Duodenal mucosa (tissue), 2 donors: ENCODE results near the gene CNPY4.
"Not testable (repeated sequence)": the region's sequence is repeated elsewhere in the genome, so short reads cannot be mapped to it uniquely, and the experiment has no call there.

Experiments
- H3K27ac ChIP-seq: one replicate; pipeline ENCODE4 v1.7.0; 2013; ENCODE audit warnings: low read depth, low read length
- H3K27me3 ChIP-seq, 2 donors: one replicate each; pipeline ENCODE4 v1.7.0; 2013; ENCODE audit warnings: low read length in 2 of 2, control low read depth in 1 of 2; ENCODE audit not compliant: insufficient read depth in 2 of 2, control insufficient read depth in 1 of 2
- H3K36me3 ChIP-seq, 2 donors: one replicate each; pipeline ENCODE4 v1.7.0; 2013; ENCODE audit warnings: low read length in 2 of 2, control low read depth in 1 of 2; ENCODE audit not compliant: insufficient read depth in 2 of 2, control insufficient read depth in 1 of 2
- H3K4me1 ChIP-seq, 2 donors: one replicate each; pipeline ENCODE4 v1.7.0; 2013; ENCODE audit warnings: low read length in 2 of 2, control low read depth in 1 of 2; ENCODE audit not compliant: insufficient read depth in 2 of 2, control insufficient read depth in 1 of 2
- H3K4me3 ChIP-seq, 2 donors: one replicate each; pipeline ENCODE4 v1.7.0; 2013; ENCODE audit warnings: low read length in 2 of 2, low read depth in 1 of 2
- H3K9ac ChIP-seq, 2 donors: one replicate each; pipeline ENCODE4 v1.7.0; 2013; ENCODE audit warnings: low read length in 2 of 2, low read depth in 1 of 2
- H3K9me3 ChIP-seq, 2 donors: one replicate each; pipeline ENCODE4 v1.7.0; 2013; ENCODE audit warnings: low read length in 2 of 2, control low read depth in 1 of 2; ENCODE audit not compliant: control insufficient read depth in 1 of 2

The CNPY4 gene

DNA sequence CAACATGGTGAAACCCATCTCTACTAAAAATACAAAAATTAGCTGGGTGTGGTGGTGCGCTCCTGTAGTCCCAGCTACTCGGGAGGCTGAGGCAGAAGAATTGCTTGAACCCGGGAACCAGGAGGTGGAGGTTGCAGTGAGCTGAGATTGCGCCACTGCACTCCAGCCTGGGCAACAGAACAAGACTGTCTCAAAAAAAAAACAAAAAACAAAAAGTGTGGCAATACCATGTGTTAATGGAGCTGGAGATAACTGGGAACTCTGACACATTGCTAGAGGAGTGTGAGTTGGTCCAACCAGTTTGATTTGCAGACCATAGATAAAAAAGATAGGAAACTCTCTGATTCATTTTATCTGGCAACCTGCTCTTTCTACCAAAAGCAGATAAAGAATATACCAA, 26.9 kb downstream of the CNPY4 start:
- H3K27ac ChIP-seq, H3K36me3 ChIP-seq, H3K4me3 ChIP-seq, H3K9me3 ChIP-seq, H3K27me3 ChIP-seq, H3K9ac ChIP-seq: not testable (repeated sequence)
- peaks cover 11 to 19% of the 10 kb centered on the region in 2 donors for H3K4me1 ChIP-seq

DNA sequence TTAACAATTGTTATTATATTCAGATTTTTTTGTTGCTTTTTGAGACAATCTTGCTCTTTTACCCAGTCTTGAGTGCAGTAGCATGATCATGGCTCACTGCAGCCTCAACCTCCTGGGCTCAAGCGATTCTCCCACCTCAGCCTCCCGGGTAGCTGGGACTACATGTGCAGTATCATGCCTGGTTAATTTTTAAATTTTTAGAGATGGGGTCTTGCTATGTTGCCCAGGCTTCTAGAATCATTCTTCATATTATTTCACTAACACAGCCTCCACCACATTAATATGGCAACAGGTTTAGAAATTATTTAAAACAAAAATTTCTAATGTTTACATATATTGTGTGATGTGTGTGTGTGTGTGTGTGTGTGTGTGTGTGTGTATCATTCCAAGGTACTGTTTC, 27.8 kb downstream of the CNPY4 start:
- Histone ChIP-seq H3K9me3 (no peaks in the 10 kb centered on the region), H3K27me3 (no peaks in the 10 kb centered on the region), H3K36me3 (no peaks in the 10 kb centered on the region), H3K4me3 (no peak overlapping the region), H3K9ac (no peak overlapping the region), H3K4me1 (peaks cover 7 to 13% of the 10 kb centered on the region in 2 donors), H3K27ac (no peak overlapping the region)

DNA sequence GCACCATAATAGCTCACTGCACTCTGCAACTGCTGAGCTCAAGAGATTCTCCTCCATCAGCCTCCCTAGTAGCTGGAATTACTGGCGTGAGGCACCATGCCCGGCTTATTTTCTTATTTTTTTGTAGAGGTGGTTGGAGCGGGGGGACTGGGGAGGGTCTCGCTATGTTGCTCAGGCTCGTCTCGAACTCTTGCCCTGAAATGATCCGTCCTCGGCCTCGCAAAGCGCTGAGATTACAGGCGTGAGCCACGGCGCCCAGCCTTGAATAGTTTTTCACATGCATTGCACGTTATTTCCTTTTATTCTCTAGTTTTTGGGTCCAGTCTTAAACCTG, 28.8 kb downstream of the CNPY4 start:
- Histone ChIP-seq H3K4me1 (peaks cover 9 to 16% of the 10 kb centered on the region in 2 donors), H3K27me3 (no peaks in the 10 kb centered on the region), H3K4me3 (peak overlapping the region; percentile 78 to 96), H3K9me3 (no peaks in the 10 kb centered on the region), H3K9ac (peak overlapping the region; percentile 82 to 95), H3K27ac (peak overlapping the region; percentile 55), H3K36me3 (no peaks in the 10 kb centered on the region)

DNA sequence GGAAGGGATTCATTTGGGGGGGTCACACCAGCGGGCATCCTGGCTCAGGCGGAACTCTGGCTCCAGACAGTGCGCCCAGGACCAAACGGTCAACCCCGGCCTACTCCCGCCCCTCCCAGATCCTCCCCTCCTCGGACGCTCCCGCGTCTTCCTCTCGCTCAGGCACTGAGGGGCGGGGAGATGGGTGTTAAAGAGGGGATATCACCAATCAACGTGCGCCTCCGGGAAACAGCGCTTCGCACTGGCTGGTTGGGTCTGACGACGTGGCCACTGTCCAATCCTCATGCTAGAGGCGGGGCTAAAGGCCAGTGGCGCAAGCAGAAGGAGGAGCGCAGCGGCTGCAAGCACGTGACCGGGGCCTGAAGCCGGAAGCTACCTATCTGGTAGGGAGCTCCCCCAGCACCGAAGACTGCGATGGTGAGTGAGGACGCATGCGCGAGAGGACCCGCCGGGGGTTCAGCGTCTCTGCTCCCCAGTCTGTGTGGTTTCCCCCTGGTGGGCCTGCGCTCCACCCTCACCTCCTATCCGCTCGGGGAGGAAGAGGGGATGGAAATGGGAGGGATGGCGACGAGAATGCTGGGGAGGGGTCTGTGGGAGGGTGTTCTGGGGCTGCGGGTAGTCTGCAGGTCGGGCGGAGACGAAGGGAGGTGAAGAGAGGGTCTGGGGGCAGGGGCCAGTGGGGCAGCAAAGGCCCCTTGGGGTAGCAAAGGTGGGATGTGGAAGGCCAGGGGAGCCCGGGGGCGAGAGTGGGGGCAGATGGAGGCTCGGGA, 29.3 kb downstream of the CNPY4 start, which contains the start of gene LAMTOR4:
LAMTOR4 (plus strand) TSS at position 360 of the 770 bp plus-strand sequence; CDS start at position 415, 55 bp downstream.
- Histone ChIP-seq H3K27ac (peak within 1 kb of the TSS; percentile 75), H3K4me1 (peaks cover 15 to 21% of the 10 kb centered on the region in 2 donors), H3K4me3 (peak within 1 kb of the TSS; percentile 92 to 96), H3K36me3 (no peaks in the 10 kb centered on the region), H3K9ac (peak within 1 kb of the TSS; percentile 95 to 96), H3K9me3 (no peaks in the 10 kb centered on the region), H3K27me3 (no peaks in the 10 kb centered on the region)

DNA sequence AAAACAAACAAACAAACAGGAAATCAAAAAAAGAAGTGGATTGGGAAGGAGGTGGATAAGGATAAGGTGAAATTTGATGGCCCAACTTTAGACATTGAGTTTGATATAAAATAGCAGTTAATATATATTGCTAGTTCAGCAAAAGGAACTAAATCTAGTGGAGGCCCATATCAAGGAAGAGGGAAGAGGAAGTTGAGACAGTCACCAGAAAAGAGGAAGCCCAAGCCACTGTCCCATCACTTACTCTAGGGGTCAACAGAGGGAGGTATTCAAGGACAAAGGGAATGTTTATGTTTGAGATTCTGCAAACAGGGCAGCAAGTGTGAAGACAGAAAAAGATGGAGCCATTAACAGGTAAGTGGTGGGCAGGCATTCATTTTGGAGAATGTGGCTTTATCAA, 33.0 kb downstream of the CNPY4 start:
- Histone ChIP-seq H3K4me1 (peaks cover 46 to 55% of the 10 kb centered on the region in 2 donors), H3K9ac (no peak overlapping the region), H3K27ac (no peak overlapping the region), H3K4me3 (no peak overlapping the region), H3K27me3 (no peaks in the 10 kb centered on the region), H3K36me3 (peaks cover 5 to 22% of the 10 kb centered on the region in 2 donors), H3K9me3 (no peaks in the 10 kb centered on the region)

DNA sequence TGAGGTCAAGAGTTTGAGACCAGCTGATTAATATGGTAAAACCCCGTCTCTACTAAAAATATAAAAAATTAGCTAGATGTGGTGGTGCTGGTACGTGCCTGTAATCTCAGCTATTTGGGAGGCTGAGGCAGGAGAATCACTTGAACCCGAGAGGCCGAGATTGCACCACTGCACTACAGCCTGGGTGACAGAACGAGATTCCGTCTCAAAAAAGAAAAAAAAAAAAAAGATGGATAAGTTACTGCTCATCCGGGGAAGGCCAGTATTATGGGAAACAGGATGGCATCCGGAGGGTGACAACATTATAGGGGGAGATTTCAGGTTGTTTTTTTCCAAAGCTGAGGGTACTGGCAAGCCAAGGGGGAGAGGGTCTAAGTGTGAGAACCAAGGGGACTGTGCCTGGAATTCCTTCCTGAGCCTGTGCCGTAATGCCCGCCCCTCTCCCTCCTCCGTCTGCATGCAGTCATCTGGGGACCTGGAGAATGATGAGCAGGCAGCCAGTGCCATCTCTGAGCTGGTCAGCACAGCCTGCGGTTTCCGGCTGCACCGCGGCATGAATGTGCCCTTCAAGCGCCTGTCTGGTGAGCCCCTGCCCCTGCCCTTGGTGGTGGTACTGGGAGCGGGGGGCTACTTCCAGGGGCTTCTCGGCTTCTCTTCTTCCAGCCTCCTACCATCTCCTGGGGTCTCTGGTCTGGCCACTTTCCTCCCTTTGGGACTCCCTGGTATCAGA, 33.7 kb downstream of the CNPY4 start:
- H3K27ac ChIP-seq, result no peak overlapping the region

DNA sequence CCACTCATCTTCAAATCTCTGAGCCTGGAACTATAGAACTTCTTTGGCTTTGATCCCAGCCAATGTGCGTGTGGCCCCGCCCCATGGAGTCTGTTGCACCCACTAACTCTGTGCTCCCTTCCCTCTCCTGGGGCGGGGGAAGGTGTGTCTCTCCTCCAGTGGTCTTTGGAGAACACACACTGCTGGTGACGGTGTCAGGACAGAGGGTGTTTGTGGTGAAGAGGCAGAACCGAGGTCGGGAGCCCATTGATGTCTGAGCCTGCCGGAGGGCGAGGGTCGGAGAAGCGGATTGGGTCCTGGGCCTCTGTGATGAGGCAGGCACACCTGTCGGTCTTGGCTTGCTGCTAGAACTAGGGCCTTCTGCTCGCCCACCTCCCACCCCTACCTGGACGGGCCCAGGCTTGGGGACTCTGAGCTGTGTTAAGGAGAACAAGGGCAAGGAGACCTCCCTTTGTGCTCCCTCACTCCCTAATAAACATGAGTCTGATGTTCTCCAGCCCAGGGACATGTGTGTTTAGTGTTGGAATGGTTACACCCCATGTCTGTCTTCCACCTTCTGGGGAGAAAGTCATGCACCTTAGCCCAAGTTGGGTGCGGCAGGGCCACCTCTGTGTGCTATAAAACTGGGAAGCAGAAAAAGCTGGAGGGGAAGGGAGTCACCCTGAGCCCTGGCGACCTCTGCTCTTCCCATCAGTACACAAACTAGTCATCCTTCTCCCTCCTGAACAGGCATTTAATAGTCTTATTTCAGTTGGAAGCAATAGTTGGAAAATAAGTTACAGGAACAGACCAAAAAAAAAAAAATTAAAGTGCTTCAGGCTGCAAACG, 34.5 kb downstream of the CNPY4 start:
- H3K9ac ChIP-seq, result peak overlapping the region in 1 of 2 donors; percentile 32

More for the DNA sequence above, 33.7 kb downstream of the CNPY4 start:
- H3K4me3 ChIP-seq, result peak overlapping the region in 1 of 2 donors; percentile 8
- no peak overlapping the region for H3K9ac ChIP-seq
- H3K4me1 ChIP-seq, result peaks cover 51 to 59% of the 10 kb centered on the region in 2 donors
- H3K27me3 ChIP-seq, result no peaks in the 10 kb centered on the region
- H3K9me3 ChIP-seq, result no peaks in the 10 kb centered on the region
- H3K36me3 ChIP-seq, result peaks cover 5 to 22% of the 10 kb centered on the region in 2 donors

DNA sequence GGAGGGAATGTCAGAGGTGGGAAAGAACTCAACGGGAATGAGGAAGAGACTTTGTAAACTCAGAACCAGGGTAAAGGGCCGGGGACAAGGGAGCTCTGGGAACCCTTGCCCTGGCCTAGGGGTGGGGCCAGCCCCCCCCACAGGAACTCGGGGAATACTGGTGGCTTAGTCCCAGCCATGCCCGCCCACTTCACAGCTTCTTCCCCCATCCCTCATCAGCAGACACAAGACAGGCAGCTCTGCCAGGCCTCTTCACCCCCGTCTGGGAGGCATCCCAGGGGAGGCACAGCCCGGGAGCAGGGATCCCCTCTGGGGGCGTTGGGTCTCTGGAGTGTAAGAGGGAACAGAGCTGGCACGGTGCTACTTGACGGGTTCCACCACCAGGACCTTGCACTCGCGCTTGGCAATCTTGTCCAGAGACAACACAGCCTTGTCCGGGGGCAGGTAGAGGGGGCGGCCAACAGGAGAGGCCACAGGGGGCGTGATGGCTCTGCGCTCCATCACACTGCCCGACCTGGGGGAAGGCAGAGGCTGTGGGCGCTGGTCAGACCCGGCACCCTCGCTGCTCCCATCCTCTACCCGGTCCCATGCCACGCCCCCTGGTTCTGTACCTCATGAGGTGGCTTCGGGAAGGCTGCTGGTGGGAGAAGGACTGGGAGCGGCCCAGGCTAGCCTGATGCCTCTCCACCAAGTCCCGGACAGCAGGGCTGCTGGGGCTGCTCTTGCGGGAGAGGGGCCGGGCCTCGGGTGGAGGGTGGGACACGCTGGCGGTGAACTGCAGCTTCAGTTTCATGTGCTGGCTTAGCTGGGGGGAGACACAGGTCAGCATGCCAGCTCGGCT, 35.4 kb downstream of the CNPY4 start:
- Histone ChIP-seq H3K9me3 (no peaks in the 10 kb centered on the region), H3K4me1 (peaks cover 49 to 54% of the 10 kb centered on the region in 2 donors), H3K27ac (peak overlapping the region; percentile 42), H3K36me3 (peaks cover 5 to 22% of the 10 kb centered on the region in 2 donors), H3K4me3 (no peak overlapping the region), H3K27me3 (no peaks in the 10 kb centered on the region), H3K9ac (peak overlapping the region in 1 of 2 donors; percentile 18)

More for the DNA sequence above, 34.5 kb downstream of the CNPY4 start:
- H3K4me3 ChIP-seq, result peak overlapping the region in 1 of 2 donors; percentile 39
- H3K9me3 ChIP-seq, result no peaks in the 10 kb centered on the region
- H3K36me3 ChIP-seq, result peaks cover 5 to 22% of the 10 kb centered on the region in 2 donors
- H3K27me3 ChIP-seq, result no peaks in the 10 kb centered on the region
- peaks cover 52 to 55% of the 10 kb centered on the region in 2 donors for H3K4me1 ChIP-seq
- H3K27ac ChIP-seq, result peak overlapping the region; percentile 75

DNA sequence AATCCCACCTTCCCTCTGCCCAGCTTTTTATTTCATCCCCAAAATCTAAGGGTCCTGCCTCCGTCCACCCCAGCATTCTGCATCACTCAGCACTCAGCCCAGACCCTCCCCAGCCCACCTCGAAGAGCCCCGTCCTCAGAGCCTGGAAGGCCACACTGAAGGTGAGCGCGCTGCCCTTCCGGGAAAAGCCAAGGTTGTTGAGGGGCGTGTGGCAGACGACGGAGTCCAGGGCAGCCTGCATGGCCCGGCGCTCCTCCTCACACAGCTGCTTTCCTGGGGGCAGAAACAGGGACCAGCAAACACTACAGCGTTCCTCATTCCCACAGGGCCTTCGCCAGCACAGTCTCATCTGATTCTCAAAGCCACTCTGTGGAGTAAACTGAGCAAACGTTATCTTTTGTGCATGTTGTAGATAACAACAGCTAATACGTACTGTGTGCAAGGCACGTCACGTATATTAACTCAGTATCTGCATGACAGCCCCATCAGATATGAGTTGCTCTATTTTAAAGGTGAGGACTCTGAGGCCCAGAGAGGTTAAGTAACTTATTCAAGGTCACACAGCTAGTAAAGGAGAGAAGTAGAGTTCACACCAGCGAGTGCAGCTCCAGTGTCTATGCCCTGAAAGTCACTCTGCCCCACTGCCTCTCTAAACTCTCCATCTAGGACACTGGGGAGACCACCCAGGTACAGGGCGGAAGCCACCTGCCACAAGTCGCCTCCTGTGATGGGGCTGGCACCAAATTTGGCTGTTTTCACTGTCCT, 36.3 kb downstream of the CNPY4 start:
- peaks cover 5 to 22% of the 10 kb centered on the region in 2 donors for H3K36me3 ChIP-seq
- no peak overlapping the region for H3K9ac ChIP-seq
- peaks cover 48 to 49% of the 10 kb centered on the region in 2 donors for H3K4me1 ChIP-seq

More for the DNA sequence above, 36.3 kb downstream of the CNPY4 start:
- Histone ChIP-seq H3K4me3 (no peak overlapping the region), H3K9me3 (no peaks in the 10 kb centered on the region), H3K27ac (no peak overlapping the region), H3K27me3 (no peaks in the 10 kb centered on the region)
